HG03354 (cell line): ENCODE results near the gene NDUFS8.

Source experiments
- ATAC-seq: cut with Tn5 transposase; IDR thresholded peaks from one replicate; pipeline ENCODE4 v1.9.1; 2021; ENCODE audit warnings: mild to moderate bottlenecking; ENCODE audit not compliant: unreplicated experiment, poor library complexity, severe bottlenecking

NDUFS8 gene

GRCh38 chr11:68044145-68044813 is 13.8 kb downstream of the NDUFS8 start:
- ATAC-seq, result no peak

DNA sequence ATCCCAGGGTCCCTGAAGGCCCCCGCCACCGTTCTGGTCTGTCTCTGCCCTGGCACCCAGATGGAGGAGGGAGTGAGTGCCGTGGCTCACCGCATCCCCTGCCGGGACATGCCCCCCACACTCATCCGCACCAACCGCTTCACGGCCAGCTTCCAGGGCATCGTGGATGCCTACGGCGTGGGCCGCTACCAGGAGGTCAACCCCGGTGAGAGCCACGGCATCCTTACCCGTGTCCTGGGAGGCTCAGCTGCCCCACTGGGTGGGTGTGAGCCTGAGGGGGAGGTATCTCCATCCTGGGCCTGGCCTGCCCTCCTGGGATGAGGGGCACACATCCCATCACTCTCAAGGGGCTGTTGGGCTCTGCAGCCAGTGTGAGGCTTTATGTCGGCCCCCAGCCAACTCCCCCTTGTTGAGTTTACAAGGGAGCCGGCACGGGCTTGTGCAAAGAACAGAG is 14.4 kb downstream of the NDUFS8 start:
- ATAC-seq, result no peak

- ATAC-seq, result no peak
These were observed 17.2 kb downstream of the NDUFS8 start for GRCh38 chr11:68047437-68048290.

- no peak for ATAC-seq
These were observed 18.4 kb downstream of the NDUFS8 start for GRCh38 chr11:68048681-68049508.

DNA sequence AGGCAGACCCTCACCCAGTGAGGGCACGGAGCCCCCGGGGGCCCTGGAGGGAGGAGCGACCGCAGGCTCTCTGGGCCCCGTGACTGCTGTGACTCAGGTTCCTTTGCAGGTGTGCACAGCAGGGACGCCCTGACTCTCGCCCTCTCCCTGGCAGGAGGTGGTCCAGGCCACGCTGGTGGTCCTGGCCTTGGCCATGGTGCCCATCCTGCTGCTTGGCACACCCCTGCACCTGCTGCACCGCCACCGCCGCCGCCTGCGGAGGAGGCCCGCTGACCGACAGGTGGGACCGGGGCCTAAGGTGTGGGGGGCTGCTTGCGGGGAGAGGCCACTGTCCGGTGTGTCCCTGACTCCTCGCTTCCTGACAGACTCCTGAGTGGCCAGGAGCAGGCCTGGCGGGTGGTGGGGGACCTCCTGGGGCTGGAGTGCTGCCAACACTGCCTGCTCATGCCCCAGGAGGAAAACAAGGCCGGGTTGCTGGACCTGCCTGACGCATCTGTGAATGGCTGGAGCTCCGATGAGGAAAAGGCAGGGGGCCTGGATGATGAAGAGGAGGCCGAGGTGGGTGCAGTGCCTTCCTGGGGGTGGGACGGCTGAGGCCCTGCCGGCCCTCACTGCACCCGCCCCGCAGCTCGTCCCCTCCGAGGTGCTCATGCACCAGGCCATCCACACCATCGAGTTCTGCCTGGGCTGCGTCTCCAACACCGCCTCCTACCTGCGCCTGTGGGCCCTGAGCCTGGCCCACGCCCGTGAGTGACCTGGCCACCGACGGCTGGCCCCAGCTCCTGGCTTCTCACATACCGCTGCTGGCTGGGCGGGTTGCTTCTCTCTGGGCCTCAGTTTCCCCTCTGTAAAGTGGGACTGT is 19.3 kb downstream of the NDUFS8 start:
- ATAC-seq, result no peak

GRCh38 chr11:68050371-68050841 is 19.9 kb downstream of the NDUFS8 start:
- ATAC-seq, result no peak

- ATAC-seq, result no peak
These were observed 21.0 kb downstream of the NDUFS8 start for GRCh38 chr11:68051191-68052136.

DNA sequence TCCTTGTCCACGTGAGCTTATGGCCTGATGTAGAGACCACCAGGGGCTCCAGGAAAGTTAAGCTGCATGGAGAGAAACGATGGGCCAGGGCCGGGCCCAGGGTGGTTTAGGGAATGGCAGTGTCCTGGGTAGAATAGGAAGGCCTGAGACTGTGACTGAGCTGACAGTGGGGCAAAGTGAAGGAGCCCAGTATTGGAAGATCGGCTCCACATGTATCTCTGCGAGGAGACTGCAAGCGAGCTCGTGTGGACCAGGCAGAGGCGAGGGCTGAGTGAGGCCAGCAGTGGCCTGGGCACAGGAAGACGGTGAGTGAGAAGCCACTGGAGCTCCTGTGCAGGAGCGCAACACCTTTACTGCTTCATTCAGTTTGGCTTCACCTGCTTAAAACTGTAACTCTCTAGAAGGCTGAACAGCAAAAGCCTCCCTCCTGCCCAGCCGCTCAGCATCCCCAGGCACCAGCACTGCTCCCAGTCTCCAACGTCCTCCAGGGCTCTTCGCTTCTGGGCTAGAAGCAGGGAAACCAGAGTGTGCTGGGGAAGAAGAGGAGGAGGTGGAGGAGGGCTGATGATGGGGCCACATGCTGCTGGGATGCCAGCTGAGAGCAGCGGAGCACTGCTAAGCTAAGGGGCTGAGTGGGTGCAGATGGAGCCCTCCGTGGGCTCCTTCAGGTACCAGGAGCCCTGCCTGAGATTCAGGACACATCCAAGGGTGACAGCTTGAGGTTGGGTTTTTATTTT is 21.8 kb downstream of the NDUFS8 start:
- no peak for ATAC-seq

- no peak for ATAC-seq
These were observed 22.6 kb downstream of the NDUFS8 start for GRCh38 chr11:68053117-68053516.

GRCh38 chr11:68053981-68054812 is 23.7 kb downstream of the NDUFS8 start:
- ATAC-seq, result no peak

DNA sequence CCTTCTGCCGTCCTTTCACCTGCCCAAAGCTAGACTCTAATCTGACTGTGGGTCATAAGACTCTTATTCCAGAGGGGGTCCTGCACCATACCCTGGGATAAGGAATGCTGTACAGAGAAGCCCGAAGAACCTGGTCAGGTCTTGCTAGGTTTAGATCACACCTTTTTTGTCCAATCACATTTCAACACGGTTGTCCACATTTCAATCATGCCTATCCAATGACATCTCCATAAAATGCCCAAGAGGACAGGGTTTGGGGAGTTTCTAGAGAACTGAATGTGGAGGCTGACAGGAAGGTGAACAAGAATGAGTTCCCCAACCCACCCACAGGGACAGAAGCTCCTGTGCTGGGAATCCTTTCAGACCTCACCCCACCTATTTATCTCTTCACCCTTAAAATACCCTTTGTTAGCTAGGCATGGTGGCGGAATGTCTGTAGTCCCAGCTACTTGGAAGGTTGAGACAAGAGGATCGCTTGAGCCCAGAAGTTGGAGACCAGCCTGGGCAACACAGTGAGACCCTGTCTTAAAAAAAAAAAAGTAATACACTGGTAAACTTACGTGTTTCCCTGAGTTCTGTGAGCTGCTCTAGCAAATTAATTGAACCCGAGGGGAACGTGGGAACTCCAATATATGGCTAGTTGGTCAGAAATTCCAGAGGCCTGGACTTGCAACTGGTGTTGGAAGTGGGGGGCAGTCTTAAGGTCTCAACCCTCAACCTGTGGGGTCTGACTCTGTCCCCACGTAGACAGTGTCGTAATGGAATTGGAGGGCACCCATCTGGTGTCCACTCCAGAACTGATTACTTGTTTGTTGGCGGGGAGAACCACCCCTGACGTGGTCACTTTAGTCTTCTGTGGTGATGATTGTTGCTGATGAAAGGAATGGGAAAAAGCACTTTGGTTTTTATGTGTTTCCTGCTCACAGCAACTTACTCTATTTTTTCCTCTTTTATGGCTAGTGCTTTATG is 26.1 kb downstream of the NDUFS8 start:
- no peak for ATAC-seq

DNA sequence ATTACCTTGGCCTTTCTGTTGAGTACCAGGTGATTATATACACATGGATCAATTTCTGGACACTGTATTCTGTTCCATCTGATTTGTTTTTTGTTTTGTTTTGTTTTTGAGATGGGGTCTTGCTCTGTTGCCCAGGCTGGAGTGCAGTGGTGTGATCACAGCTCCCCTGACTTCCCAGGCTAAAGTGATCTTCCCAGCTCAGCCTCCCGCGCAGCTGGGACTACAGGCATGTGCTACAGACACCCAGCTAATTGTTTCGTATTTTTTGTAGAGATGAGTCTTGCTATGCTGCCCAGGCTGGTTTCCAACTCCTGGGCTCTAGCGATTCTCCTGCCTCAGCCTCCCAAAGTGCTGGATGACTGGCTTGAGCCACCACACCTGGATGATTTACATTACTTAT is 27.3 kb downstream of the NDUFS8 start:
- ATAC-seq, result no peak

DNA sequence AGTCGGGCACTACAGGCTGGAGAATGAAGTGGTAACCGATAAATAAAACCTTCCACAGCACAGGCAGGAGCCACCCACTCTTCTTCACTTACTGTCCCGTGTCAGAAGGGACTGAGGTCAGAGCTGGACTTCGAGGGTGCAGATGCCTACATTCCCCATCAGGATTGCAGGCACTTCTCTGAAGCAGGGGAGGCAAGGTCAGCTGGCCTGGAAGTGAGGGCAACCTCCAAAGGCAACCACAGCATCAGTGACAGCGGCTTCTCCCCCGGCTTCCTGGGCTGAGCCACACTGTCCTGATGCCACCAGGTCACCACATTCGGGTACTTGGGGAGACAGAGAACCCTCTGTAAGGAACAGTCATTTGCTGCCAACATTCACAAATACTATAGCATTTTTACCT is 31.0 kb downstream of the NDUFS8 start:
- ATAC-seq, result no peak

DNA sequence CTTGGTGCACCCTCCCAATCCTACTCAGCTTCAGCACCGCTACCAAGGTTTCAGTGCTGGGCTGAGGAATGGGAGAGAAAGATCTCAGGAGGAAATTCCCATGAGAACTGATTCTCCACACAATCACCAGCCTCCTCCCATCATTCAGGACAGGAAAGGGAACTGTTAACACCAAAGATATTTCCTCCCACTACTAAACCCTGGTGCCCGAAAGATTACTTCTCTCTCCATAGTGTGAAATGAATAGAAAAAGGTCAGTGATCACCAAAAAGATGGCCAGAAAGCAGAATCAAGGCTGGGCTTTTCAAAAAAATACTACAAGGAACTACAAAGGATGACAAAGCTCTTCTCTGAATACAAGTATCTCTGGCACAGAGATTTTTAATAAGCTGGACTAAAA is 34.4 kb downstream of the NDUFS8 start:
- ATAC-seq, result no peak

DNA sequence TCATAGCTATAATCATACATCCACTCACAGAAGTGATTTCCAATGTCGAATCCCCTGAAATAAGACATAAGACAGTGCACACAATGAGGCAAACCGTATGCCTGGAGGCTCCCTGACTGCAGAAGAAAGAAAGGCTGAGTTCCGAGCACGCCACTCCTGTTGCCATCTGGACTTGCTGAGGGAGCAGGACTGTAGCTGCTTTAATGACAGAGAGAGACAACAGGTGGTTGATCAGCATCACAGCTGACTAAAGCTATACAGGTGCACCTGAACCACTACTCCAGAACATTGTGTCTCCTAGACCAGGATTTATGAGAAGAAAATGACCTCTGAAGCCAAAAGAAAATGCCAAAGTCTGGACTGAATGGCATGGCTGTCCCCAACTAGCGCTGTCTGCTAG is 35.4 kb downstream of the NDUFS8 start:
- ATAC-seq, result no peak

- no peak for ATAC-seq
These were observed 36.3 kb downstream of the NDUFS8 start for GRCh38 chr11:68066742-68067141.
